Small intestine (tissue), 7 donors: ENCODE measurements around the gene NDNF. TPM values are rescaled to one million over a fixed set of nuclear protein-coding genes. Genes with fewer than 3 reads are reported as not detected.

Source experiments
- DNase-seq, 2 donors: peaks; one replicate each; pipeline versions ENCODE4 v3.0.0 to v3.0.0-alpha.2; 2013
- FAIRE-seq: peaks from 2 replicates; lab custom pipeline; 2012; peaks lifted over from hg19 to GRCh38; lab: Jason Lieb, UNC
- H3K27ac ChIP-seq, 3 donors: one replicate each; pipeline ENCODE4 v1.5.1; 2013; ENCODE audit warnings: low read length in 2 of 3, mild to moderate bottlenecking in 2 of 3, control low read depth in 1 of 3, inconsistent platforms in 1 of 3, low read depth in 1 of 3, moderate library complexity in 1 of 3
- H3K27me3 ChIP-seq, 3 donors: one replicate each; pipeline ENCODE4 v1.6.1; 2013; ENCODE audit warnings: low read length in 3 of 3, inconsistent platforms in 1 of 3; ENCODE audit not compliant: control insufficient read depth in 3 of 3, insufficient read depth in 3 of 3
- H3K36me3 ChIP-seq, 3 donors: one replicate each; pipeline ENCODE4 v1.6.1; 2013; ENCODE audit warnings: low read length in 3 of 3, inconsistent platforms in 1 of 3, low read depth in 1 of 3, mild to moderate bottlenecking in 1 of 3, moderate library complexity in 1 of 3; ENCODE audit not compliant: control insufficient read depth in 3 of 3, insufficient read depth in 2 of 3
- H3K4me1 ChIP-seq, 3 donors: one replicate each; pipeline ENCODE4 v1.6.1; 2013; ENCODE audit warnings: low read length in 2 of 3, inconsistent platforms in 1 of 3, low read depth in 1 of 3, mild to moderate bottlenecking in 1 of 3, moderate library complexity in 1 of 3; ENCODE audit not compliant: control insufficient read depth in 3 of 3, insufficient read depth in 2 of 3
- H3K4me3 ChIP-seq, 3 donors: one replicate each; pipeline ENCODE4 v1.5.1; 2013; ENCODE audit warnings: low read length in 3 of 3, control low read depth in 1 of 3, inconsistent platforms in 1 of 3, low read depth in 1 of 3, mild to moderate bottlenecking in 1 of 3, moderate library complexity in 1 of 3
- H3K9me3 ChIP-seq, 2 donors: one replicate each; pipeline ENCODE4 v1.6.1; 2013; ENCODE audit warnings: low read depth in 1 of 2, low read length in 1 of 2; ENCODE audit not compliant: control insufficient read depth in 2 of 2, insufficient read depth in 1 of 2
- WGBS, 3 donors: extraction: QIAGEN DNeasy Blood & Tissue Kit; methylation state at CpG; one replicate each; pipeline ENCODE4 v1.1.7; 2013; 5-methylcytosine and 5-hydroxymethylcytosine counted together
- polyA plus RNA-seq, 4 donors: library from polyadenylated mRNA; stranded (reverse) in 3 of 4; unstranded in 1 of 4; fragments of 200-250 nt in 3 of 4; fragments of 120-200 nt in 1 of 4; gene quantifications; one replicate each; pipeline versions ENCODE4 v1.2.1 to v1.2.3, GENCODE V29; 2013
- donor health status: healthy with polysubstance abuse.
- donor health status: control.
- donor health status: control.
- donor health status: Bipolar disorder and iron deficiency.
- donor health status: healthy.

The NDNF gene
- polyA plus RNA-seq, 4 donors: 0.54 to 34.3 (median 2.0) TPM; not detected in 1

DNA sequence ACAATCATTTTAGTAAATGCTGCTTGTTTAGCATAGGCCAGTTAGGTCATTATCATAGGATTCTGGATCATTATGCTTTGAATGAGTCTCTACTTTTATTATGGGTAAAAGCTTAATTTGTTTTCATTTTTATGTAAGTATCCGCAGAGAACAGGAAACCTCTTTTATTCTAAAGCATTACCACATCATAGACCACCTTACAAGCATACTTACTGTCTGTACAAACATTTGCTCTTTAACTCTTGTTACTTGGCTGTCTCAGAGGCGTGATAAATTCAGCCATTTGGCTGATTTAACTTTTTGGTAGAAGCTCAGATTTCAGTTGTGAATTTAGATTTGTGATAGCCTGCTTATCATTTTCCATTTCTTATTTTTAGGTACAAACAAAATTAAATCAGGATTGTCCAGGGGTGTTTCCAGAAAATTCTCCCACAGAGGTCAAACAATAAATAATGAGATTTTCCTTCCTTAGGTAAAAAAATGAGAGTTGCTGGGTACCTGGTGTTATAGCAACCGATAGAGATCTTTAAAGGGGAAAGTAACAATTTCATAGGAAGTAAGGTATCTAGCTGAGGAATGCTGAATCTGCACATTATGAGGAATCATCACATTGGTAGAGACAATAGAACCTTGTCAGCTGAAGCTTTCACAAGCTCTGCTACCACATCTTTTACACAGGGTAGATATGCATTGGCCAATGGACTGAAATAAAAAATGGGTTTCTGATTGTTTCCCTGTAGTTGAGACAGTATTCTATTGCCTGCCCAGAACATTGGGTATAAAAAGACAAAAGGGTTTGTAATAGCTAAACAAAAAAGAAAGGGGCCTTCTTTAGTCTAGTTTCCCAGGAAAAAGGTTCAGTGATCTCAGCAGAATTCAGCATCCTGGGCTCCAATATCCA lies 62.5 kb downstream of the NDNF start:
- no peak for DNase-seq
- H3K27ac ChIP-seq: no peak overlapping the region
- H3K4me1 ChIP-seq: peaks cover 0 to 41% (median 0%) of the 10 kb centered on the region in 3 donors
- H3K9me3 ChIP-seq: no peaks in the 10 kb centered on the region
- no peaks in the 10 kb centered on the region for H3K36me3 ChIP-seq
- H3K4me3 ChIP-seq: no peak overlapping the region
- no peak for FAIRE-seq
- no peaks in the 10 kb centered on the region for H3K27me3 ChIP-seq
- WGBS, 3 donors: 69 to 76% (median 71%) methylated on average over 3 of the region's 3 CpGs

DNA sequence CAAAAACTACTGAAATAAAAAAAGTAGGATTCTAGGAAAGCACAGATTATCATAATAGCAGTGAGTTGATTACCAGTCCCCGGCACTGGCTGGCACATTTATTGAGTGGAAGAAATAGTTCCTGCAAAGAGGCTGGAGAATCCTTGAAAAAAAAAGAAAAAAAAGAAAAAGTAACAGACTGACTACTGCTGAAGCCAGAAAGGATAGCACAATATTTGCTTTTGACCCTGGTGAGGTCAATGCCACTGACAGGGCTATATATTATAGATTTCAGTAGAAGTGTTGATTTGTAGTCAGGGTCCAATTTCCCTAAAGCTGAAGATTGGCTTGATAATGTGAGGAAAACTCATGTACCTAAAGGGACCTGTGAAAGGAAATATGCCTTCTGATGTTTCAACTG lies 64.7 kb downstream of the NDNF start:
- FAIRE-seq: no peak
- WGBS, 3 donors: 0% methylated on average over 1 of the region's 1 CpG
- H3K4me3 ChIP-seq: no peak overlapping the region

DNA sequence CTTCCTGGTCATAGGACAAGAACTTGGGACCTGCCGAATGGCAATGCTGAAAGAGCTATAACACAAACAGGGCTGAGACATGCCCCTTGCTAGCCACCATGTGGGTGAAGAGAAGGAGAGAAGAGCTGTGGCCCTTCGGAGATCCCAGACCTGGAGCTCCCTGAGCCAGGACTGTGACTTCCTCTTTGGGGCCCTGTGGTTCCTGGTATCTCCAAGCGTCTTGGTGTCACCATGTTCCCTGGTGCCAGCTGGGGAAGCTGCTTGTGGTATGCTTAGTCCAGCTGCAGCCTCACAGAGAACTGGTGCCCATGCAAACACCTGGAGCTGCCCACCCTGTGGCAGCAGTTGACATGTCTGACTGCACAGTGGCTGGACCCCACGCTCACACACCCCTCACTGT lies 68.5 kb downstream of the NDNF start:
- Histone ChIP-seq H3K9me3 (peaks cover 0 to 4% of the 10 kb centered on the region in 2 donors), H3K27me3 (no peaks in the 10 kb centered on the region), H3K36me3 (no peaks in the 10 kb centered on the region), H3K27ac (no peak overlapping the region), H3K4me3 (no peak overlapping the region), H3K4me1 (peaks cover 0 to 23% (median 0%) of the 10 kb centered on the region in 3 donors)
- WGBS, 3 donors: 75 to 94% (median 88%) methylated on average over 3 to 4 of the region's 4 CpGs
- no peak for FAIRE-seq
- no peak for DNase-seq

More for the DNA sequence above, 64.7 kb downstream of the NDNF start:
- Histone ChIP-seq H3K9me3 (no peaks in the 10 kb centered on the region), H3K27me3 (no peaks in the 10 kb centered on the region), H3K36me3 (no peaks in the 10 kb centered on the region), H3K4me1 (peaks cover 0 to 23% (median 0%) of the 10 kb centered on the region in 3 donors), H3K27ac (no peak overlapping the region)
- no peak for DNase-seq

DNA sequence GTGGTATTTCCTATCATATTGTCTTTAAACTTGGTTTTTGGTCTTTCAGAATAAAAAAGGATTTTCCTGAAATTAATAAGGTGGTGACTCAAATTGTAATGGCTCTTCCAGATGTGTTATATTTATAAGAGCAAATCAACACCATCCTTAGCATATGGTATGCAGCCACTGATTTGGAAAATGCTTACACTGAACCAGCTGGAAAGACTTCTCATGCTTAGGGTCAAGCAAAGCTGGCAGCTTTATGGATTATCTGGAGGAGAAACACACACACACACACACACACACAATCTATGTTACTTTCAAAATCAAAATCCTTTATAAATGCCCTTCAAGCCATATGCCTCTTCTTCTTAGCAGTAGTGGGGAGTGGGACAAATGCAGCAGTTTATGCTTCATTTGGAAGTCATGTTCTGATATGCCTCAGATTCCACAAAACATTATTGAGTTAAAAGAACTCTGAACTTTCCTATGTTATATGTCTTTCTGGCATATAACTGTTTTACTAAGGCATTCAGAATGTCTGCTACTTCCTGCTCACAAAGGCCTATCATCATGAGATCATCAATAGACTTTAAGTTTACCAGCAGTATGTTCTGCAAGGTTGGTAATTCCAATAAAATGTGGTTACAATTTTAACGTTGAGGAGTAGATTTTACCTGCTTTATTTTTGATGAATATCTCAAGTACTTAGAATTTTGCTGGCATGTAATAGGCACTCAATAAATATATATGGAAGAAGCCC lies 76.9 kb downstream of the NDNF start:
- Histone ChIP-seq H3K27ac (no peak overlapping the region), H3K36me3 (no peaks in the 10 kb centered on the region), H3K4me1 (no peaks in the 10 kb centered on the region), H3K27me3 (no peaks in the 10 kb centered on the region), H3K4me3 (no peak overlapping the region), H3K9me3 (peaks cover 0 to 4% of the 10 kb centered on the region in 2 donors)
- FAIRE-seq: no peak
- WGBS, 3 donors: 68 to 78% (median 71%) methylated on average over 1 of the region's 1 CpG
- no peak for DNase-seq

DNA sequence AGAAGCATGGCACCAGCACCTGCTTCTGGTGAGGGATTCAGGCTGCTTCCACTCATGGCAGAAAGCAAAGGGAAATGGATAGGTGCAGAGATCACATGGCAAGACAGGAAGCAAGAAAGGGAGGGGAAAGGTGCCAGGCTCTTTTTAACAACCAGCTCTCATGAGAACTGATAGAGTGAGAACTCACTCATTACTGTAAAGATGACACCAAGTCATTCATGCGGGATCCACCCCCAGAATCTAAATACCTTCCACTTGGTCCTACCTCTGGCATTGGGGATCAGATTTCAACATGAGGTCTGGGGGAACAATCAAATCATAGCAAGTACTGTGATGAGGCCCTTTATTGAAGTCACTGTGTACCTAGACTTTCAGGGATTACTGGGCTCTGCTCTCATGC lies 77.8 kb downstream of the NDNF start:
- H3K36me3 ChIP-seq: no peaks in the 10 kb centered on the region
- WGBS, 3 donors: 43 to 88% (median 86%) methylated on average over 1 of the region's 1 CpG
- H3K27ac ChIP-seq: no peak overlapping the region
- DNase-seq (no peak), FAIRE-seq (no peak)
- H3K4me1 ChIP-seq: no peaks in the 10 kb centered on the region
- H3K27me3 ChIP-seq: no peaks in the 10 kb centered on the region
- H3K9me3 ChIP-seq: peaks cover 0 to 4% of the 10 kb centered on the region in 2 donors
- H3K4me3 ChIP-seq: no peak overlapping the region

DNA sequence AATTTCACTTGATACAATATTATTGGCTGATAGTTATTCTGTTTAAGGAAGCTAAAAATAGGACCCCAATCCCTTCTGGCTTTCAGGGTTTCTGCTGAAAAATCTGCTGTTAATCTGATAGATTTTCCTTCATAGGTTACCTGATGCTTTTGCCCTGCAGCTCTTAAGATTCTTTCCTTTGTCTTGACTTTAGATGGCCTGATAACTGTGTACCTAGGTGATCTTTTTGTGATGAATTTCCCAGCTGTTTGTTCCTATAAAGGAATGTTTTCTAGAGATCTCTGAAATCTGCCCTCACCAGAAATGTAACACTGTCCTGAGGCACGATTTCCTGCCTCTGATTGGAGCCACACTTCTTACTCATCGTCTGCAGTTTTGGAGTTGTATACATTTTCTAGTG lies 80.5 kb downstream of the NDNF start:
- no peak for FAIRE-seq

DNA sequence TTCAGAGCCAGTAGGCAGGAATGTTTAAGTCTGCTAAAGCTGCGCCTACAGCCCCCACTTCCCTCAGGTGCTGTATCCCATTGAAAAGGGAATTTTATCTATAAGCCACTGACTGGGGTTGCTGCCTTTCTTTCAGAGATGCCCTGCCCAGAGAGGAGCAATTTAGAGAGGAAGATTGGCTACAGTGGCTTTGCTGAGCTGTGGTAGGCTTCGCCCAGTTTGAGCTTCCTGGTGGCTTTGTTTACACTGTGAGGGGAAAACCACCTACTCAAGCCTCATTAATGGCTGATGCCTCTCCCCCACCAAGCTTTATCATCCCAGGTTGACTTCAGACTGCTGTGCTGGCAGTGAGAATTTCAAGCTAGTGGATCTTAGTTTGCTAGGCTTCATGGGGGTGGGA lies 82.1 kb downstream of the NDNF start:
- no peak for DNase-seq
- H3K27me3 ChIP-seq: no peaks in the 10 kb centered on the region
- no peaks in the 10 kb centered on the region for H3K4me1 ChIP-seq
- 66 to 81% (median 79%) methylated on average over 2 of the region's 2 CpGs for WGBS, 3 donors
- no peak overlapping the region for H3K4me3 ChIP-seq
- H3K9me3 ChIP-seq: peaks cover 0 to 7% of the 10 kb centered on the region in 2 donors
- no peaks in the 10 kb centered on the region for H3K36me3 ChIP-seq
- no peak overlapping the region for H3K27ac ChIP-seq
- FAIRE-seq: no peak

More for the DNA sequence above, 80.5 kb downstream of the NDNF start:
- Histone ChIP-seq H3K9me3 (peaks cover 0 to 4% of the 10 kb centered on the region in 2 donors), H3K36me3 (no peaks in the 10 kb centered on the region), H3K4me1 (no peaks in the 10 kb centered on the region), H3K27me3 (no peaks in the 10 kb centered on the region), H3K4me3 (no peak overlapping the region), H3K27ac (no peak overlapping the region)
- no peak for DNase-seq
- 54 to 73% (median 67%) methylated on average over 2 of the region's 2 CpGs for WGBS, 3 donors
